WTC11 (cell line): Measurements from ENCODE around the gene ENAH. TPM values are rescaled to one million over a fixed set of nuclear protein-coding genes. Genes with fewer than 3 reads are reported as not detected.

ENCODE experiments used
- ATAC-seq: fragments of 200-7000 bp; cut with Tn5 transposase; 2 replicates; pipeline ENCODE4 v1.10.0; 2021; ENCODE audit warnings: mild to moderate bottlenecking, moderate library complexity
- CTCF ChIA-PET: fragments of 300-600 bp; sonication (Branson Sonifier 250); formaldehyde crosslinking; loops from one replicate; lab custom pipeline; 2021; ENCODE audit warnings: antibody characterized with exemption; lab: Charles Lee
- POLR2A ChIA-PET: fragments of 350-600 bp; sonication (Branson Sonifier 250); formaldehyde crosslinking; loops from one replicate; lab custom pipeline; 2021; ENCODE audit warnings: antibody characterized with exemption; lab: Charles Lee
- DNase-seq: peaks from one replicate; pipeline ENCODE4 v3.0.0; 2021; ENCODE audit warnings: low spot score
- H3K27ac Mint-ChIP-seq: 2 replicates; pipeline ENCODE4 v1.8.0; 2021; ENCODE audit warnings: mixed read lengths
- H3K27me3 Mint-ChIP-seq: 2 replicates; pipeline ENCODE4 v1.8.0; 2021; ENCODE audit warnings: low read depth, mild to moderate bottlenecking, moderate library complexity, mixed read lengths
- H3K36me3 Mint-ChIP-seq: 2 replicates; pipeline ENCODE4 v1.8.0; 2021; ENCODE audit warnings: mixed read lengths
- H3K4me1 Mint-ChIP-seq: 2 replicates; pipeline ENCODE4 v1.8.0; 2022; ENCODE audit warnings: mixed read lengths
- H3K4me3 Mint-ChIP-seq: 2 replicates; pipeline ENCODE4 v1.8.0; 2021; ENCODE audit warnings: mild to moderate bottlenecking, moderate library complexity, mixed read lengths
- H3K9me3 Mint-ChIP-seq: 2 replicates; pipeline ENCODE4 v1.8.0; 2021; ENCODE audit warnings: mixed read lengths
- ATF1 ChIP-seq: sonication (generic); formaldehyde crosslinking; IDR thresholded peaks from 2 replicates; pipeline ENCODE4 v1.8.1; 2023; ENCODE audit warnings: mild to moderate bottlenecking, moderate library complexity, missing genetic modification reagents
- ATF2 ChIP-seq: sonication (generic); formaldehyde crosslinking; IDR thresholded peaks from 2 replicates; pipeline ENCODE4 v1.8.1; 2022; ENCODE audit warnings: low read depth, missing genetic modification reagents, borderline replicate concordance
- CREB1 ChIP-seq: sonication (generic); formaldehyde crosslinking; IDR thresholded peaks from 2 replicates; pipeline ENCODE4 v1.8.0; 2023; ENCODE audit warnings: mild to moderate bottlenecking, missing genetic modification reagents
- CTCF ChIP-seq: fragments of 200-600 bp; IDR thresholded peaks from 2 replicates; pipeline ENCODE4 v1.8.0; 2022; ENCODE audit warnings: antibody characterized with exemption
- ELF4 ChIP-seq: sonication (generic); formaldehyde crosslinking; IDR thresholded peaks from 2 replicates; pipeline ENCODE4 v1.8.1; 2022; ENCODE audit warnings: low read depth, mild to moderate bottlenecking, moderate library complexity, missing genetic modification reagents
- ESRRA ChIP-seq: sonication (generic); formaldehyde crosslinking; IDR thresholded peaks from 2 replicates; pipeline ENCODE4 v1.8.1; 2022; ENCODE audit warnings: mild to moderate bottlenecking, missing genetic modification reagents, borderline replicate concordance
- FOXJ3 ChIP-seq: sonication (generic); formaldehyde crosslinking; IDR thresholded peaks from 2 replicates; pipeline ENCODE4 v1.9.0; 2021; ENCODE audit warnings: missing genetic modification reagents, mild to moderate bottlenecking, borderline replicate concordance
- FOXK1 ChIP-seq: sonication (generic); formaldehyde crosslinking; IDR thresholded peaks from 2 replicates; pipeline ENCODE4 v1.8.0; 2022; ENCODE audit warnings: mild to moderate bottlenecking, moderate library complexity, missing genetic modification reagents
- FOXP1 ChIP-seq: sonication (generic); formaldehyde crosslinking; IDR thresholded peaks from 2 replicates; pipeline ENCODE4 v1.8.0; 2022; ENCODE audit warnings: missing genetic modification reagents, mild to moderate bottlenecking, moderate library complexity, borderline replicate concordance
- FOXP4 ChIP-seq: sonication (generic); formaldehyde crosslinking; IDR thresholded peaks from 2 replicates; pipeline ENCODE4 v1.8.0; 2022; ENCODE audit warnings: mild to moderate bottlenecking, missing genetic modification reagents
- MAX ChIP-seq: sonication (generic); formaldehyde crosslinking; IDR thresholded peaks from 2 replicates; pipeline ENCODE4 v1.8.0; 2022; ENCODE audit warnings: mild to moderate bottlenecking, missing genetic modification reagents
- PREB ChIP-seq: sonication (generic); formaldehyde crosslinking; IDR thresholded peaks from 2 replicates; pipeline ENCODE4 v1.8.1; 2022; ENCODE audit warnings: mild to moderate bottlenecking, missing genetic modification reagents, moderate library complexity, borderline replicate concordance
- PRRX2 ChIP-seq: fragments of 250-450 bp; sonication (Bioruptor Pico); IDR thresholded peaks from 2 replicates; pipeline ENCODE4 v1.8.0; 2021; ENCODE audit warnings: mild to moderate bottlenecking
- SMAD3 ChIP-seq: sonication (generic); formaldehyde crosslinking; IDR thresholded peaks from 2 replicates; pipeline ENCODE4 v1.8.0; 2022; ENCODE audit warnings: missing genetic modification reagents, mild to moderate bottlenecking, borderline replicate concordance
- SOX15 ChIP-seq: fragments of 250-450 bp; sonication (Bioruptor Pico); IDR thresholded peaks from 2 replicates; pipeline ENCODE4 v1.9.0; 2021; ENCODE audit warnings: mild to moderate bottlenecking
- SP1 ChIP-seq: sonication (generic); formaldehyde crosslinking; conservative IDR thresholded peaks from 2 replicates; pipeline ENCODE4 v1.8.1; 2022; ENCODE audit warnings: missing genetic modification reagents
- ZNF121 ChIP-seq: sonication (generic); formaldehyde crosslinking; IDR thresholded peaks from 2 replicates; pipeline ENCODE4 v1.8.0; 2023; ENCODE audit warnings: missing genetic modification reagents
- total RNA-seq: library from RNA; stranded (reverse); gene quantifications from 3 replicates; pipeline ENCODE4 v1.2.3, GENCODE V29; 2021
- TF ChIP-seq, protein P1 (sequence below): fragments of 250-450 bp; sonication (Bioruptor Pico); IDR thresholded peaks from 2 replicates; pipeline ENCODE4 v2.1.2; 2022; ENCODE audit warnings: mild to moderate bottlenecking, moderate library complexity
- TF ChIP-seq, protein P2 (sequence below): sonication (generic); formaldehyde crosslinking; IDR thresholded peaks from 2 replicates; pipeline ENCODE4 v1.8.1; 2023; ENCODE audit warnings: mild to moderate bottlenecking, missing genetic modification reagents

ENAH gene
- total RNA-seq, 1 experiment from 2014 or later, result 227 TPM

DNA sequence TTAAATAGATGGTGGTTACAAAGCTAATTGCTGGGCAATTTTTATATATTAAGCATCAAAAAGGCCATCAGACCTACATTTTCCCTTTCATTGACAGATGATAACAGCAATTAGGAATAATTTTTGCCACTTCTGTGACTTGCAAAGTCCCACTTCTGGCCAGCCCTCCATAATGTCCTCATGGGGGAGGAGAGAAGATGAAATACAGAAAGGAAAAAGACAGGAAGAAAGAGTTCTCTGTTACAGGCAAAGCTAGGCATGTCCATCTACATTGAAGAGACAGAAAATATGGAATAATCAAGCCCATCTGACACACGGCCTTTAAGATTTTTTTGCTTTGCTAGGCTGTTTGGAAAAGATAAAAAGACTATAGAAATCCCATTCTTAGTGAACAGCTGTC lies 108.0 kb downstream of the ENAH start:
- ATAC-seq (no peak), DNase-seq (no peak)
- no peak overlapping the region for H3K4me3 Mint-ChIP-seq
- no peaks in the 10 kb centered on the region for H3K9me3 Mint-ChIP-seq
- H3K27ac Mint-ChIP-seq, result no peak overlapping the region
- H3K4me1 Mint-ChIP-seq, result peaks cover 33% of the 10 kb centered on the region
- POLR2A ChIA-PET, result no interaction called here
- no peaks in the 10 kb centered on the region; the same call in 1 of the 2 replicates for H3K36me3 Mint-ChIP-seq
- CTCF ChIA-PET, result interaction anchor here (0.8 to 1.3 kb wide), 3 partner anchors 64 to 110 kb away, joined by 3 to 5 read pairs (median 4); no protein-coding TSS in a partner anchor
- no peaks in the 10 kb centered on the region for H3K27me3 Mint-ChIP-seq
- TF ChIP-seq ATF1 (no peak), CTCF (no peak), ZNF121 (no peak), FOXP1 (CRISPR knock-in tag) (no peak), ESRRA (CRISPR knock-in tag) (no peak), SOX15 (CRISPR knock-in tag) (no peak), PREB (CRISPR knock-in tag) (no peak), FOXJ3 (no peak)
- TF ChIP-seq, all 79 proteins: peak for 0

GRCh38 chr1:225544263-225544662 lies 108.7 kb downstream of the ENAH start:
- no peak for ATAC-seq
- Mint-ChIP-seq H3K36me3 (no peaks in the 10 kb centered on the region), H3K4me3 (no peak overlapping the region)

More at GRCh38 chr1:225544263-225544662, 108.7 kb downstream of the ENAH start:
- Mint-ChIP-seq H3K4me1 (peaks cover 35% of the 10 kb centered on the region), H3K27me3 (no peaks in the 10 kb centered on the region), H3K9me3 (no peaks in the 10 kb centered on the region), H3K27ac (peak overlapping the region; percentile 26; the same call in 1 of the 2 replicates)
- ChIA-PET CTCF (interaction anchor here (1.3 kb wide), 1 partner anchor 111 kb away, joined by 4 read pairs; no protein-coding TSS in a partner anchor), POLR2A (no interaction called here)
- DNase-seq, result no peak
- TF ChIP-seq ATF1 (no peak), SMAD3 (CRISPR knock-in tag) (no peak), FOXP4 (CRISPR knock-in tag) (no peak), ELF4 (CRISPR knock-in tag) (no peak), ATF2 (no peak), MAX (CRISPR knock-in tag) (no peak), SP1 (CRISPR knock-in tag) (no peak), FOXK1 (CRISPR knock-in tag) (no peak), CREB1 (CRISPR knock-in tag) (no peak), PRRX2 (CRISPR knock-in tag) (no peak)
- TF ChIP-seq, protein P1, sequence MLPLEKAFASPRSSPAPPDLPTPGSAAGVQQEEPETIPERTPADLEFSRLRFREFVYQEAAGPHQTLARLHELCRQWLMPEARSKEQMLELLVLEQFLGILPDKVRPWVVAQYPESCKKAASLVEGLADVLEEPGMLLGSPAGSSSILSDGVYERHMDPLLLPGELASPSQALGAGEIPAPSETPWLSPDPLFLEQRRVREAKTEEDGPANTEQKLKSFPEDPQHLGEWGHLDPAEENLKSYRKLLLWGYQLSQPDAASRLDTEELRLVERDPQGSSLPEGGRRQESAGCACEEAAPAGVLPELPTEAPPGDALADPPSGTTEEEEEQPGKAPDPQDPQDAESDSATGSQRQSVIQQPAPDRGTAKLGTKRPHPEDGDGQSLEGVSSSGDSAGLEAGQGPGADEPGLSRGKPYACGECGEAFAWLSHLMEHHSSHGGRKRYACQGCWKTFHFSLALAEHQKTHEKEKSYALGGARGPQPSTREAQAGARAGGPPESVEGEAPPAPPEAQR (CRISPR knock-in tag), result no peak
- TF ChIP-seq, protein P2, sequence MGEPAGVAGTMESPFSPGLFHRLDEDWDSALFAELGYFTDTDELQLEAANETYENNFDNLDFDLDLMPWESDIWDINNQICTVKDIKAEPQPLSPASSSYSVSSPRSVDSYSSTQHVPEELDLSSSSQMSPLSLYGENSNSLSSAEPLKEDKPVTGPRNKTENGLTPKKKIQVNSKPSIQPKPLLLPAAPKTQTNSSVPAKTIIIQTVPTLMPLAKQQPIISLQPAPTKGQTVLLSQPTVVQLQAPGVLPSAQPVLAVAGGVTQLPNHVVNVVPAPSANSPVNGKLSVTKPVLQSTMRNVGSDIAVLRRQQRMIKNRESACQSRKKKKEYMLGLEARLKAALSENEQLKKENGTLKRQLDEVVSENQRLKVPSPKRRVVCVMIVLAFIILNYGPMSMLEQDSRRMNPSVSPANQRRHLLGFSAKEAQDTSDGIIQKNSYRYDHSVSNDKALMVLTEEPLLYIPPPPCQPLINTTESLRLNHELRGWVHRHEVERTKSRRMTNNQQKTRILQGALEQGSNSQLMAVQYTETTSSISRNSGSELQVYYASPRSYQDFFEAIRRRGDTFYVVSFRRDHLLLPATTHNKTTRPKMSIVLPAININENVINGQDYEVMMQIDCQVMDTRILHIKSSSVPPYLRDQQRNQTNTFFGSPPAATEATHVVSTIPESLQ, result no peak
